ENCODE measurements around the gene KLC1. TPM values are rescaled to one million over a fixed set of nuclear protein-coding genes. Genes with fewer than 3 reads are reported as not detected.

KLC1 gene
- total RNA-seq, 1 experiment from 2014 or later: 55.8 TPM

DNA sequence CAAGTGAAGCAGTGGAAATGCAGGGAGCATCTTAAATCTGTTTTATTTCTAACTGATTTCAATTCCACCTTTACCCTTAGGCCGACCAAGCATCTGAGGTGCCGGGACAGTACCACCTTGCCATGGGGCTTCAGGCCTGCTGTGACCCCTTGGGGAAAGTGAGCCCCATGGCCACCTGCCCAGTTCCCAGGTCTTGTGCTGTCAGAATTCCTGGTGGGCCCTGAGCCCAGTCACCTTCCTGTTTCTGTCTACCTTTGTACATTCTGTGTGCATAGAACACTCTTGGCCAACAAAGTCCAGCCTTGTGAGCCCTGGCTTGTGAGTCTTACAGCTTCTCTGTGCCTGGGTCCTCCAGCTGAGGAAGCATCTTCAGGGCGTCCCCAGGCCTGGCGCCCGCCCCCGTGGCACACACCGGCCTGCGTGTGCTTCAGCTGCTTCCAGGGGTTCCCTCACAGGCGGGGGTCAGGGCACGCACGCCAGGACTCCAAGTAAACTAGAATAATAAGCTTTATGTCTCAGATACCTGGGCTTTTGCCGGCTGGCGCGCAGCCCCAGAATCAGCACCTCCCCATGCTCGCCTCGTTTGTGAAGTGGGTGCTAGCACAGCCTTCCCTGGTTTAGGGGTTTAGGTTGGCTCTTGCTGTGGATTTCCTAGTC, 96.9 kb downstream of the KLC1 start:
- DNase-seq (ENCODE audit: low read depth): no peak
- in situ Hi-C loops (cut with HindIII; ENCODE audit: low pct_unique_long_range_greater_than_20kb, low sequenced_read_pairs): no loop called here

DNA sequence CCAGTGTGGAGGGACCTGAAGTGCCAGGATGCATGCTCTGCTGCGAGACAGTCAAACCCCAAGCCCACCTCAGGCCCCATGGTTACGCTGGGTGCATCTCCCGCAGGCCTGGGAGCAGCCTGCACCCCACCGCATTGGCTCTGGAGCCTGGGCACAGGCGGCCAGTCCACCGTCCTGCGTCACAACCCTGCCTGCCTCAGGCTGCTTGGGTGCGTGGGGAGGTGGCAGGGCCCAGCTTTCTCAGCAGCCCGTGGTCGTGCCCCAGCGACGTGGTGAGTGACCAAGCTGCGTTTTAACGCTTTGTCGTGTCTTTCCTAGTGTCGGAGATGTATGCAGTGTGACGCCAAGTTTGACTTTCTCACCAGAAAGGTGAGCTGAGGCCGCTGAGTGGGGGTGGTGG, 97.5 kb downstream of the KLC1 start:
- DNase-seq (ENCODE audit: low read depth): no peak
- in situ Hi-C loops (cut with HindIII; ENCODE audit: low pct_unique_long_range_greater_than_20kb, low sequenced_read_pairs): no loop called here

DNA sequence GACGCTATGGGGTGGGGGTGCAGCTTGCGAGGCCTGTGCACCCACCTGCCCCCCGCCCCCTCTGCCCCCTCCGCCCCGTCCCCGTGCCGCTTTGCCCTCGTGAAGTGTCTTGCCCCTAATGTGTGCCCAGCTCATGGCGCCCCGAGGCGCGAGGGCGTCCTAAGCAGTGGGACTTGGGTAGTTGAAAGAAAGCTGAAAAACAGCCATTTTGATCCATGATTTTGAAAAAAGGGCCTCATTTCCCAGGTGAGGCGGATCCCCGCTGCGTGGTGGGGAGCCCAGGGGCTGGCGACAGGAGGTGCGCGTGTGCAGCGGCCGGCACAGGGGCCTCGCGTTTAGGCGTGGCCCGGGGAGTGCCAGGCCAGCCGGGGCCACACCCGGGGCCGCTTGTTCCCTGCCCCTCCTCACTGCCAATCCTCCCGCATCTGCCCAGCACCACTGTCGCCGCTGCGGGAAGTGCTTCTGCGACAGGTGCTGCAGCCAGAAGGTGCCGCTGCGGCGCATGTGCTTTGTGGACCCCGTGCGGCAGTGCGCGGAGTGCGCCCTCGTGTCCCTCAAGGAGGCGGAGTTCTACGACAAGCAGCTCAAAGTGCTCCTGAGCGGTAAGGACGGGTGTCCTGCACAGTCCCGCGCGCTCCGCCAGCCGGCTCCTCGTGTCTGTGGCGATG, 98.4 kb downstream of the KLC1 start:
- no peak for DNase-seq (ENCODE audit: low read depth)
- in situ Hi-C loops (cut with HindIII; ENCODE audit: low pct_unique_long_range_greater_than_20kb, low sequenced_read_pairs): no loop called here

DNA sequence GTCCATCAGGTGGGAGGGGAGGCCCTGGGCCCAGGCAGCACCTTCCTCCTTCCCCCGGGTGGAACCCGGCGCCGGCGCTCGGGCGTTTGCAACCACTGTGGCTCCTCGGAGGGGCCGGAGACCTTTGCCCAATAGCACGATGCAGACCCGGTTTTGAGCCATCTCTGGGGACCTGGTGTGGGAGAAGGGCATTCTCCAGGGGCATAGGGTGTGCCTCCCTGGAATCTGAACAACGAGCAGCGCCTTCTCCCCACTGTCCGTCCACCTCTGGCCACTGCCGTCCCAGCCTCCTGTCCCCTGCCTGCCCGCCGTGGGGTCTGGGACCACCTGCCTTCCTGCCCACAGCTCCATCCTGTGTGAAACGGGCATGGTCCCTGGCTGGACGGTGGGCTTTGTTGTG, 99.1 kb downstream of the KLC1 start:
- in situ Hi-C loops (cut with HindIII; ENCODE audit: low pct_unique_long_range_greater_than_20kb, low sequenced_read_pairs): no loop called here
- DNase-seq (ENCODE audit: low read depth): no peak

DNA sequence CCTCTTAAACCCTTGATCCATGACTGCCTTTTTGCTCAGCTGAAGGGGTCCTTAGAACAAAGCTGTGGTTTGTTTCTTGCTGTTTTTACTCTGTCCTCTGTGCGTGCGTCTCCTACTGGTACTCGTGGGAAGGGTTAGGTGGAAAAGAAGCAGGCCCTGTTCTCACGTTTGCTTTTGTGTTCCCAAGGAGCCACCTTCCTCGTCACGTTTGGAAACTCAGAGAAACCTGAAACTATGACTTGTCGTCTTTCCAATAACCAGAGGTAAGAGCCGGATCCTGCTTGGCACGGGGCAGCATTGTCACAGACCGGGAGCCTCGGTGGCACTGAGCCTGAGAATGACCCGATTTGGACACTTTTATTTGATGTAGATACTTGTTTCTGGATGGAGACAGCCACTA, 99.7 kb downstream of the KLC1 start:
- DNase-seq (ENCODE audit: low read depth): no peak
- in situ Hi-C loops (cut with HindIII; ENCODE audit: low pct_unique_long_range_greater_than_20kb, low sequenced_read_pairs): no loop called here

DNA sequence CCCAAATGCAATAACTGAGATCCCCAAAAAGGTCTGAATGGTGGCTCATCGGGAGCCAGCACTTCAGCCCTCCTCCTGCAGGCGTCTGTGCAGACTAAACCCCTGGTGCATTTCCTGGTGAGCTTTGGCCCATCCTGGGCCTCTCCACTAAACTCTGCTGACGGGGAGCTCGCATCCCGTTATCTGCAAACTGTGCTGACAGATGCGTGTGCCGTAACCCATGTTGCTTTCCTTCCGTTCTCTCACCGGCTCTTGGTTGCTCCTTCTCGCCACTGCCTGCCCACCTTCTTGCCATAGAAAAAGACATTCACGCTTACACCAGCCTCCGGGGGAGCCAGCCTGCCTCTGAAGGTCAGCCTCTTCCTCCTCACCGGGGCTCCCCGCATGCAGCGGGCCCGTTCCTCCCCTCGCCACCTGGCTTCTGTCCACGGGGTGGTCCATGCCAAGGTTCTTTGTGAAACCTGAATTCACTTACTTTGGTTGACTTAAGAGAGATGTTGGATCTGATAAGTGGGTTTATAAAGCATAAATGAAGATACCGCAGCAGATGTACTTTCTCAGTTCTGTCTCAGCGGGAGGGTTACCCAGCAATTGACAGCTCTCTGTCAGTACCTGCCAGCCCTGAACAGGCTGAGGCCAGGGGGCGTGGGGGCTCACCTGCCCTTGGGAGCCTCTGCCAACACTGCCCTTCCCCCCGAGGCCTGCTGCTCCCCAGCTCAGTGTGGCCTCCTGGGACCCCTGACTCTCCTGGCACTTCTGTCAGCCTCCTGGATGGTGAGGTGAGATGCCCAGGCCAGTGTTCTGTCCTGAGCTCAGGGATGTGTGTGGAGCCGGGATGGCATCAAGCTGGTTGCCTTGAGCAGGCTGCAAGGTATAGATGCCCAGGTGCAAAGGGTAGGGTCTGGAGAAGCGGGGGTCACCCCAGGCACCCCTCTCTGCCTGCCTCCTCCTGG, 100.8 kb downstream of the KLC1 start:
- no peak for DNase-seq (ENCODE audit: low read depth)
- in situ Hi-C loops (cut with HindIII; ENCODE audit: low pct_unique_long_range_greater_than_20kb, low sequenced_read_pairs): no loop called here

DNA sequence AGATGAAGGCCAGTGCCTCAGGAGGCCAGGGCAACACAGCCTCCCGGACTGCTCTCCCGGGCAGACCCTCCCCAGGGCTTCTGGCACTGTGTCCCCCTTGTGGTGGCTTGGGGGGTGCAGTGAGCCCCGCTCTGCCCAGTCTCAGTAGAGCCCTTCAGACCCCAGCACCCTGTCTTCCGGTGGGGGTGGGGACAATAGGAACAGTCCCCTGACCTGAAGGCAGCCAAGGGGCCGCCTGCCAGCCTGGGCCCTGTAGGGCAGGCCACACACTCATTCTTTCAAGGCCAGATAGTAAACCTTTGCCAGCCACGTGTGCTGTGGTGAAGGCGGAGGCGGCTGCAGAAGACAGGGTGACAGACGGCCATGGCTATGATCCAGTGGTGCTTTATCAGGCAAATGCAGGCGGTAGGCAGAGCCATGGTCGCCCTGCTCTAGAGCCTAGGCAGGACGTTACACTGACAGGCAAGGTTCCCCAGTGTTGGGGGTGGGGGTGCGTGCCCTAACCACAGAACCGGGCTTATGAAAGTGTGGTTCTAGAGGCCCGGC, 101.6 kb downstream of the KLC1 start:
- DNase-seq (ENCODE audit: low read depth): no peak
- in situ Hi-C loops (cut with HindIII; ENCODE audit: low pct_unique_long_range_greater_than_20kb, low sequenced_read_pairs): no loop called here

DNA sequence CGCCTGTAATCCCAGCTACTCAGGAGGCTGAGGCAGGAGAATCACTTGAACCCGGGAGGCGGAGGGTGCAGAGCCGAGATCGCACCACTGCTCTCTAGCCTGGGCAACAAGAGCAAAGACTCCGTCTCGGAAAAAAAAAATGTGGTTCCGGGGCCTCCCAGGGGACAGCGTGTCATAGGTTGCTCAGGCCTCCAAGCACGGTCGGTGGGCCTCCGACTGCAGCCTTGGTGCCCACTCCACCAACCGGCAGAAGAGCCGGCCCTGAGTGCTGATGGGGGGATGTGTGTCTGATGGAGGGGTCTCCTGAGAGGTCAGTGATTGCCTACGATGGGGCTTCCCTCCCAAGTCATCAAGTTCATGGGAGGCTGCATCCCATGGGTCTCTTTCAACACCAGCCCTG, 102.5 kb downstream of the KLC1 start:
- no peak for DNase-seq (ENCODE audit: low read depth)
- in situ Hi-C loops (cut with HindIII; ENCODE audit: low pct_unique_long_range_greater_than_20kb, low sequenced_read_pairs): no loop called here

DNA sequence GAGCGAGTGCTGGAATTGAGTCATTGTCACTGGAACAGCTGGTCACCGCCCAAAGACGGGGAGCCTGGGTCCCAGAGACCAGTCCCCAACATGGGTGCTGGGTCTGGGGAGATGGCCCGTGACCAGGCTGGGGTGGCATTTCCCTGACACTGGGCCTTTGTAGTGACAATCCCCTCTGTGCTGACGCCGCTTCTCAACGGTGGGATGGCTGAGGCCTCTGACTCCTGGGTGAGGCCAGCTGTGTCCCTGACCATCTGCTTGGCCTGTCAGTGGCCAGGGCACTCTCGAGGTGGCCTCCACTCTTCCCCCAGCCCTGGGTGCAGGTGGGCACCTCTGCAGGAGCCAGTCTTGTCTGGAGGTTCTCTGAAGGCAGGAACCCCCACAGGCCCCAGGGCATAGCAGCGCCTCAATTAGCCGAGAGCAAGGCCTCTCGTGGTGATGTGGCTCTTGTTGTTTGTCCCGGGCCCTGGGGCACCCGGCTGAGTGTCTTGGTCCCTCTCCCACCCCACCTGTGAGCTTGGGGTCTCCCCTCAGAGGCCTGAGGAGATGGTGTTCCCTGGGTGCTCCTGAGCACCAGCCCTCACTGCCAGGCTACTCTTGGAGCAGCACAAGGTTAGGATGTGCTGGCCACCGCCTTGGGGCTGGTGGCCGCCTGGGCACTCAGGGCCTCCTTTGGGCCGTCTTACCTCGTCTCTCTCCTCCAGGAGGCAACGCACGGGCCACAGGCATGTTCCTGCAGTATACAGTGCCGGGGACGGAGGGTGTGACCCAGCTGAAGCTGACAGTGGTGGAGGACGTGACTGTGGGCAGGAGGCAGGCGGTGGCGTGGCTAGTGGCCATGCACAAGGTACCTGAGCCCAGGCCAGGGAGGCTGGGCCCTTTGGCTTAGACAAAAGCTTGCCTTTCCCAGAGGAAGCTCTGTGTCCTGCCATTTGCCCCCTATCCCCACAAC, 103.2 kb downstream of the KLC1 start:
- in situ Hi-C loops (cut with HindIII; ENCODE audit: low pct_unique_long_range_greater_than_20kb, low sequenced_read_pairs): no loop called here
- no peak for DNase-seq (ENCODE audit: low read depth)

DNA sequence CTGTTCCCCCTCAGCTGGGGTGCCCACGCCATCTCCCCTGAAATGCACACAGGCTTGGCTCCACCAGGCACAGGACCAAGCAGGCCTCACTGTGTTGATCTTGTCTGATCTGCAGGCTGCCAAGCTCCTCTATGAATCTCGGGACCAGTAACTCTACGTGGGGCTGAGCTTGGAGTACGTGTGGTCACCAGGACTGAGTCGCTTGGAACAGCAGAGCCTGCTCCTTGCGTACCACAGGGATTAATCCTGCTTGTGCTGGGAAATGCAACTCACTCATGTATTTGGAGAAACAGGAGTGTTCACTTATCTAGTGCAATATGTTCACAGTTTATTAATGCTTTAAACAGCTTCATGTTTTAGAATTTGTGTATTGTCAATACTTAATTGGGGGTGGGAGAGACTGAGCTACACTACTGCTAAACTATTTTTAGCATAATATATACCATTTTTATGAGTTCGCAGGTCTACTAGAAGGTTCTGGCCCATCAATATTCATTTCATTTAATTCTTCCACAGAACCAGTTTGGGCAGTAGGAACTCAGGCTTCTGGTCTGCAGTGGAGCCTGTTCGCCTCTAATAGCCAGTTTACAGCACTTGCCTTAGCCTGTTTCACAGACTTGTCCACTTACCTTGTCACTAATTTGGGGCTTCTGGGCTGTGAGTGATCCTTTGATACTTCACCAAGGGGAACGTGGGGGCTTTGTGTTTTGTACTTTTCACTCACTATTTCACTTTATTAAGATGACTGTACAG, 104.0 kb downstream of the KLC1 start:
- in situ Hi-C loops (cut with HindIII; ENCODE audit: low pct_unique_long_range_greater_than_20kb, low sequenced_read_pairs): no loop called here
- no peak for DNase-seq (ENCODE audit: low read depth)

DNA sequence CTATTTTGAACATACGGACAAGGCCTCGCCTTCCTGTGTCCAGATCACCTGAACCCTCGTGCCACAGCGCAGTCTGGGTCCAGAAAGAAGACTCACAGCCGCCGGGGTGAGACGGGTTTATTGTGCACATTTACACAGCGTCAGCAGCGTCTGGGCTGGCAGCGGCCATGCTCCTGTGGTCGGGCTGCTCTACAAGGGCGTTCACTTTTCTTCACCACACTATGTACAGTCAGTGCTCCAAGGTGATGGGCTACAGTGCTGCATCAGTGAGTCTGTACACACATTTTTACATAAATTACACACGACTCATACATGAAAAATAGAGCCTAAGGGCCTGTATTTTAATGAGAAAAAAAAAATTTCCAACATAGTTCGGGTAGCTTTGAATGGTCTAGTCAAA, 104.6 kb downstream of the KLC1 start:
- in situ Hi-C loops (cut with HindIII; ENCODE audit: low pct_unique_long_range_greater_than_20kb, low sequenced_read_pairs): no loop called here
- peak; percentile 8 for DNase-seq (ENCODE audit: low read depth)

DNA sequence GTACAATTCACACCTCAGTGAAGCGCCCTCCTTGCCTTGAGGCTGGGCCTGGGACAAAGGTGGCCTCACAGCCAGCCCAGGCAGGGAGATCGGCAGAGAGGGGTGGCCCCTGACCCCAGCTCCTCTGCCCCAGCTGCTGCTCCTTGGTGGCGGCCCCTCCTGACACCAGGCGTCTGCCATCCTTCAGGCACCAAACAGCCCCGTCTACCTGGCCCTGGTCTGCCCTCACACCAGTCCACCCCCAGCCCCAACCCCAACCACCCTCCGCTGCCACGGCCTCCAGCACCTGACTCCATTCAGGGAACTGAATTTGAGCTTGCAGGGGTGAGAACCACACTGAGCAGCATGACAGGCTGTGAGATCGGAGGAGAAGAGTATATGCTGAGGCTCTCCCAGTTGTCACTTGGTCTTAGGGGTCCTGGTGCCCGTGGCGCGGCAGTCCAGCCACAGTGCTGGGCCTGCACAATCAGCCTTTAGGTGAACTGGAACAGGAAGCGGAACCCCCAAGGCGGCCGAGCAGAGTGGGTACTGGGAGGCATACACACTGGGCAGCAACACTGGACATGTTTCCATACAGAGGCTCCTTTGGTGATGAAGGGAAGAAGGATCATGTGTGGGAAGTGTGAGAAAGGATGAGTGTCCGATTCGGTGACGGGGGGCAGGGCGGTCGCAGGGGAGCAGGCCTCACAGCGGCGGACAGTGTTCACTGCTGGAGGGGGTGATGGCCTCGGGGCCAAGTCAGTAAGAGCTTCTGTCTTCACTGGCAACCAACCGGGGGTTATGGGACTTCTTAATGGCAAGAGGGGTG, 105.3 kb downstream of the KLC1 start:
- in situ Hi-C loops (cut with HindIII; ENCODE audit: low pct_unique_long_range_greater_than_20kb, low sequenced_read_pairs): no loop called here
- DNase-seq (ENCODE audit: low read depth): no peak

DNA sequence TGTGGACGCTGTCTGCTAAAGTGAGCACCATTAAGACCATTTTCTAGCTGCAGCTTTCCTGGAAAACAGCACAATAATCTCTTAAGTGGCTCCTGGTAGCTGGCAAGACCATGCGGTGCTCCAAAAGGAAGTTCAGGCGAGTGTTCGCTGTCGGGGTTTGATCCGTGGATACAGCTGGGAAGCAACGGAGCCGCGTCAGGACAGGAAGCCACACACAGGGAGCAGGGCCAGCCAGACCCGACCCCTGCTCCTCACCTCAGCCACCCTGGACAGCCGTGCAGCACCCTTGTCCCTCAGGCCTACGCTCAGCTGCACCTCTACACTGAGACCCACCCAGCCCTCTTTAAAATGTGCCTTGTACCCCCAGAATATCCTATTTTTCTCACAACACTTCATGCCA, 106.0 kb downstream of the KLC1 start:
- in situ Hi-C loops (cut with HindIII; ENCODE audit: low pct_unique_long_range_greater_than_20kb, low sequenced_read_pairs): no loop called here
- no peak for DNase-seq (ENCODE audit: low read depth)

DNA sequence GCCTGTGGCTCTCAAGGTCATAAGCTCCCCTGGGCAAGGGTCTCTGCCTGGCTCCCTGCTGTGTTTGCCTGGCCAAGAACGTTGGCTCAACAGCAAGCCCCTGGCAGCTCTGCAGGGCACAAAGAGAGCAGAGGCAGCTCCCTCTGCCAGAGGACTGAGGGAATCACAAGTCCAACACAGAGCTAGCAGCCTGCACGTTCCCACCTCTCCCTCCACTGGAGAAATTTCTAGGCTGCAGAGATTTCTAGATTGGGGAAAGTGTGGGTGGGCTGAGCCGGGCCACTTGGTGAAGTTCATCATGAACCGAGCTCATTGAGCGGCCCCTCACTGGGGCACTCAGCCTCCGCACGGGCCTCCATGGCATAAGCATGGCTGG, 106.4 kb downstream of the KLC1 start:
- DNase-seq (ENCODE audit: low read depth): no peak
- in situ Hi-C loops (cut with HindIII; ENCODE audit: low pct_unique_long_range_greater_than_20kb, low sequenced_read_pairs): no loop called here

DNA sequence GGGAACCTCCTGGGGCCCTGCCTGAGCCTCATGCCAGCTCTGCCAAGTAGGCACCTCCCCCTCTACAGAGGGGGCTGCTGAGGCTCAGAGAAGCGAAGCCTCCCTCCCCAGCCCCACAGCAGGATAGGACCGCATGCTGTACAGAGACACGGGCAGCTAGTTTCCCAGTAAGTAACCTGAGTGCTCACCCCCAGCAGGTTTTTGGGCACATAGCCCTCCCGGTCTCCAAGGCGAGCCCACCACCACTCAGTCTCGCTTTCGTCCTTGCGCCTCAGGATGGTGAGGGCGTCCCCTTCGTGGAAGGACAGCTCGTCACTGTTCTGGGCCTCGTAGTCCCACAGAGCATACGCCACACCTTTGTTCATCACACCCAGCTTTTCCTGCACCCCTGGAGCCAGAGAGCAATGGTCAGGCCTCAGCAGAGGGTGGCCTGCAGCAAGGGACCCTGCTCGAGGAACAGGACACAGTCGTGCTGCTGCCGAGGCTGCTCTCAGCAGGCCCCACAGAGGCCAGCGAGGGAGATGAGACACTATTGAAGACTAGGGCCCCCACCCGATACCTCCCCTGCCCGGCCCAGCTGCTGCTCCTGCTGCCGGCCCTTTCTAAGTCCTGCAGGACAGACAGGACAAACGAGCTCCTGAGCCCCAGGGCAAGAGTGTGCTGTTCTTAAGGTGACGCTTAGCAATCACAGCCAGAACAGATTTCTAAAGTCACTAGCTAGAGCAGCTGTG, 107.0 kb downstream of the KLC1 start:
- DNase-seq (ENCODE audit: low read depth): no peak
- in situ Hi-C loops (cut with HindIII; ENCODE audit: low pct_unique_long_range_greater_than_20kb, low sequenced_read_pairs): no loop called here
